ENCODE data around the gene PPFIBP1. TPM values are rescaled to one million over a fixed set of nuclear protein-coding genes. Genes with fewer than 3 reads are reported as not detected.
"Not testable (repeated sequence)": the region's sequence is repeated elsewhere in the genome, so short reads cannot be mapped to it uniquely, and the experiment has no call there.

The PPFIBP1 gene
- total RNA-seq, 2 experiments from 2014 or later: 7.3 to 9.7 TPM

DNA sequence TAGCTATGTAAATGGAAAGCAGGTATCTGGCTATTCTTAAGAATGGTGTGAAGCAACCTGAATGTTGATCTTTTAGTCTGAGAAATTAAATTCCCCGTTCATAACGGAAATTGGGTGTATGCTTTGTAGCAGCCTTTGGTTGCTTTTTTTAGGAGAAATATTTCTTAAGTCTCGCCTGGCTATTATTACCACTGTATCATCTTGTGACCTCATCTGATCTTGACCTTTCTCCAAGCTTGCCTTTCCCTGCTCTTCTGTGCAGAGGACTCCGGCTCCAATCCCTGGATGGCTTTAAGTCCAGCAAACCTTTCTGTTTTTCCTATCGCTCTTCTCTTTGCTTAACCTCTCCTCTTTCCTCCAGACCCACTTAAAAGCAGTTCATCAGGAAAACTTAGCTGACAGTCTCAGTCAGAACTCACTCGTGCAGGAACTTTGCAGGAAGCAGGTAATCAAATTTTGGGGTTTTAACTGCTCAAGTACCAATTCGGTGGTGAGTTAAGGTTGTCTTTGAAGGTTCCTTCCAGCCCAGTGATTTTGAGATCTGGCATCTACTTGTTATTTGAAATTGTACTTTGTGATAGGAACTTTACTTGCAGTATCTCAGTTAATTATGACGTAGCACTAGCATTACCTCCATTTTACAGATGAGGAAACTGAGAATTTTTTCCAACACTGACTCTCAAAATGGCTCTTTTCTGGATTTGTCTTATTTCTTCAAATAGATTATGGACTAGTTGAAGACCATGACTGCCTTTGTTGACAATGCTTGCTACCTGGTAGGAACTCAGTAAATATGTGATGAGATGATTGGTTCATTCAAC lies 14.1 kb downstream of the PPFIBP1 start:
- Mint-ChIP-seq H3K4me3 (no peak overlapping the region), H3K9me3 (no peaks in the 10 kb centered on the region), H3K36me3 (ENCODE audit: low read depth) (no peaks in the 10 kb centered on the region), H3K27me3 (peaks cover 13% of the 10 kb centered on the region), H3K4me1 (peaks cover 16% of the 10 kb centered on the region), H3K27ac (no peak overlapping the region)
- DNase-seq: no peak
- CTCF ChIA-PET: no interaction called here
- POLR2A ChIA-PET: no interaction called here

DNA sequence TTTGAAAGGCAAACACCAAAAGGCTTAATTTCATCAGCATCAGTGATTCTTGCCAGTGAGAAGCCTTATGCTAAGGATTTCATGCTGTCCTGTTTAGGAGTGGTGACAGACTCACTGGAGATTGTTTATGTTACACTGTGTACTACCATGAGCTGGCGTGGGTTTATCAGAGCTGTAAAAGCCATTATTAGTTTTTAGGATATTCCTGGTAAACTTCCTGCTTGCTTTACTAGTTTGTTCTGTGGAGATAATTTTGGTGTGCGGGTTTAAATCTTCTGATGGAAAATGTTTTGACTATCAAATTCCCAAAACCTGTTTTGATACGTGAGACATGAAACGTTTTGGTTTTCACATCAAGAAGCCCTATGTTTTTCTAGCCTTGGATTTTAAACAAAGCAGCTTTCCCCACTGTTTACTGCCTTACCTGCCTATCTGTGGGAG lies 15.2 kb downstream of the PPFIBP1 start:
- Mint-ChIP-seq H3K4me3 (no peak overlapping the region), H3K36me3 (ENCODE audit: low read depth) (no peaks in the 10 kb centered on the region), H3K27ac (no peak overlapping the region), H3K27me3 (peaks cover 12% of the 10 kb centered on the region), H3K9me3 (peaks cover under 1% of the 10 kb centered on the region), H3K4me1 (peaks cover 7% of the 10 kb centered on the region)
- POLR2A ChIA-PET: no interaction called here
- CTCF ChIA-PET: no interaction called here
- DNase-seq: no peak

DNA sequence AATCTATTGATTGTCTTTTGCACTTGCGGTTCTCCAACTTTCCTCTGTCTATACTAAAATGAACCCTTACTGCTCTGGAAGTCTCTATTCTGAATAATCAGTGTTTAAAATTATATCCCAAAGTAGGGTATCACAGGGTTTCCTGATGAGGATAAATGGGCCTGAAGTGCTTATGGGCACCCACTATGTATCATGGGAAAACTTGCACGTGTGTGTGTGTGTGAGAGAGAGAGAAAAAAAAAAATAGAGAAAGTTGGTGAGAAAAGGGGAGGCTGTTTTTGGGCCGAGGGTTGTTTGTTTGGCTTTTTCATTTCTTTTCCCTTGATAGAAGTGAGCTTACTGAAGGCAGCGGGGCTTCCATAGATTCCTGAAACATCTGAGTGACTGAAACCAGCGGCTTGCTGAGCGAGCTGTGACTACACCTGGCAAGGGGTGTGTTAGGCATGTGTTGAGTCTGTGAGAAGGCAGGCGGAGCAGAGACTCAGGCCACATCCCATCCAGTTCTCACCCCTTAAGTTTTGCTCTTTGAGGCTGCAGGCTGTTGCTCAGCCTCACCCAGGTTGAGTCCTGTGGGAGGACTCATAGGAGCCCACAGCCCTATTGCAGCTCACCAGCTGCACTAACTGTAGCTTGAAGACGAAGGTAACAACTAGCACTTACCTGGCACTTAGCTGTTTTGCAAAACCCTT lies 17.2 kb downstream of the PPFIBP1 start:
- peaks cover 3% of the 10 kb centered on the region for H3K36me3 Mint-ChIP-seq (ENCODE audit: low read depth)
- DNase-seq: no peak
- peaks cover 2% of the 10 kb centered on the region for H3K4me1 Mint-ChIP-seq
- CTCF ChIA-PET: no interaction called here
- H3K27ac Mint-ChIP-seq: no peak overlapping the region
- peaks cover 15% of the 10 kb centered on the region for H3K27me3 Mint-ChIP-seq
- POLR2A ChIA-PET: no interaction called here
- no peak overlapping the region for H3K4me3 Mint-ChIP-seq
- H3K9me3 Mint-ChIP-seq: peaks cover 4% of the 10 kb centered on the region

DNA sequence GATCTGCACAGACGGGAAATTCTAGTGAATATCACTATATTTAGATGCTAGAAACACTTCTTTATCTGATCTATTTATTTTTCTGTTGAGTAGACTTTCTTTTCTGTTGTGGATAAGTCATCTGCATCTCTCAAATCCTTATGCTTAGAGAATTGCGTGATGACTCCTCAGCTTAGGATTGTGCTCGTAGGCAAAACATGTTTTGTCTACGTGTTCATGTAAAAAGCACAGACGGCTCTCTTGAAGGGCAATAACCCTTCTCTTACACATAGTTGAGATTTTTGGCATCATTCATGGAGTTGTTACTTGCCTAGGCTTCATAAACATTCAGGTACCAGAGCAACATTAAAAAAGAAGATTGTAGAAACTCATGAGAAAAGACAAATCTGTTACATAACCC lies 18.6 kb downstream of the PPFIBP1 start:
- Mint-ChIP-seq H3K9me3 (peaks cover 4% of the 10 kb centered on the region), H3K4me3 (no peak overlapping the region), H3K36me3 (ENCODE audit: low read depth) (peaks cover 3% of the 10 kb centered on the region), H3K4me1 (peaks cover 2% of the 10 kb centered on the region), H3K27ac (no peak overlapping the region), H3K27me3 (peaks cover 15% of the 10 kb centered on the region)
- ChIA-PET CTCF (no interaction called here), POLR2A (no interaction called here)
- no peak for DNase-seq

DNA sequence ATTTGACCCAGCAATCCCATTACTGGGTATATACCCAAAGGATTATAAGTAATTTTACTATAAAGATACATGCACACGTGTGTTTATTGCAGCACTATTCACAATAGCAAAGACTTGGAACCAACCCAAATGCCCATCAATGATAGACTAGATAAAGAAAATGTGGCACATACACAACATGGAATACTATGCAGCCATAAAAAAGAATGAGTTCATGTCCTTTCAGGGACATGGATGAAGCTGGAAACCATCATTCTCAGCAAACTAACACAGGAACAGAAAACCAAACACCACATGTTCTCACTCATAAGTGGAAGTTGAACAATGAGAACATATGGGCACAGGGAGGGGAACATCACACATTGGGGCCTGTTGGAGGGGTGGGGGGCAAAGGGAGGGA lies 20.9 kb downstream of the PPFIBP1 start:
- DNase-seq; H3K36me3 Mint-ChIP-seq (ENCODE audit: low read depth); H3K9me3 Mint-ChIP-seq; CTCF ChIA-PET; H3K4me1 Mint-ChIP-seq; H3K4me3 Mint-ChIP-seq; POLR2A ChIA-PET; H3K27ac Mint-ChIP-seq: not testable (repeated sequence)
- peaks cover 18% of the 10 kb centered on the region for H3K27me3 Mint-ChIP-seq

DNA sequence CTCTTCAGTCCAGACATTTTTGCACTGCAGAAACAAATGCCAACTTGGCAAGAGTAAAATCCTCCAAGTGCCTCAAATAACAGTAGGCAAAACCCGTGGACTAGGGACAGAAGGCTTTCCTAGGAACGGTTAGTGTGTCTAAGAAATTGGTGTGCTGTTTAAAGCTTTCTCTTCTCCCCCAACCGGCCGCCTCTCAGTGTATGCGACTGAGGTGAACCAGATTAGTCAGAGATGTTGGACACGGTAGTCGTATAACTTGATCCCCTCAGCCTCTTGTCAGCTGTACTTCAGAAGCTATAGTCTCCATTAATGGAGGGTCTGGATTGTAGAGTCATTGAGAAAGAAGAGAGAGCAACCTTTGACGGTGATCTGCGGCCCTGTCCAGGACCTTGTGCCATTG lies 21.7 kb downstream of the PPFIBP1 start:
- POLR2A ChIA-PET: no interaction called here
- CTCF ChIA-PET: no interaction called here
- peaks cover 3% of the 10 kb centered on the region for H3K36me3 Mint-ChIP-seq (ENCODE audit: low read depth)

DNA sequence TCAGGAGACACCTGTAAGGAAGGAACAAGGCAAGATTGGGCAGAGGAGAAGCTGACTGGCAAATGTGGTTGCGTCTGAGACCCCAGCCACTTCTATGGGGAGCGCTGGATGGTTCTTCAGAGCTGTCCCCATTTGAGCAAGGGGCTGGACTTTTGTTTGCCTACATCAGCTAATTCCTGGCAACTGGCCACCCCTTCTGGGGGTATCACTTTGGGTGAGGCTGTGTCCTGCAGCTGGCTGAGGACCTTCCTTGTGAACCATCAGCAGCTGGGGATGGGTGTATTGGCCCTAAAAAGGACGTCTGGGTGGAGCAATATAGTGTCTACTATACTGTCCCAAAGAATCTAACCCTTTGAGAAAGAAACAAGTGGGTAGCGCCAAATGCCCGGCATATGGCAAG lies 23.6 kb downstream of the PPFIBP1 start:
- H3K4me1 Mint-ChIP-seq: peaks cover 2% of the 10 kb centered on the region
- peaks cover 15% of the 10 kb centered on the region for H3K27me3 Mint-ChIP-seq
- no peak overlapping the region for H3K4me3 Mint-ChIP-seq
- no peak for DNase-seq
- peaks cover 3% of the 10 kb centered on the region for H3K36me3 Mint-ChIP-seq (ENCODE audit: low read depth)
- ChIA-PET POLR2A (no interaction called here), CTCF (interaction anchor here (1.1 kb wide), 1 partner anchor 11 kb away, joined by 3 read pairs; no protein-coding TSS in a partner anchor)
- H3K9me3 Mint-ChIP-seq: peaks cover 4% of the 10 kb centered on the region
- no peak overlapping the region for H3K27ac Mint-ChIP-seq

More for the DNA sequence above, 21.7 kb downstream of the PPFIBP1 start:
- DNase-seq: no peak
- peaks cover 18% of the 10 kb centered on the region for H3K27me3 Mint-ChIP-seq
- no peak overlapping the region for H3K27ac Mint-ChIP-seq
- H3K4me3 Mint-ChIP-seq: no peak overlapping the region
- H3K4me1 Mint-ChIP-seq: peaks cover 2% of the 10 kb centered on the region
- peaks cover 4% of the 10 kb centered on the region for H3K9me3 Mint-ChIP-seq

DNA sequence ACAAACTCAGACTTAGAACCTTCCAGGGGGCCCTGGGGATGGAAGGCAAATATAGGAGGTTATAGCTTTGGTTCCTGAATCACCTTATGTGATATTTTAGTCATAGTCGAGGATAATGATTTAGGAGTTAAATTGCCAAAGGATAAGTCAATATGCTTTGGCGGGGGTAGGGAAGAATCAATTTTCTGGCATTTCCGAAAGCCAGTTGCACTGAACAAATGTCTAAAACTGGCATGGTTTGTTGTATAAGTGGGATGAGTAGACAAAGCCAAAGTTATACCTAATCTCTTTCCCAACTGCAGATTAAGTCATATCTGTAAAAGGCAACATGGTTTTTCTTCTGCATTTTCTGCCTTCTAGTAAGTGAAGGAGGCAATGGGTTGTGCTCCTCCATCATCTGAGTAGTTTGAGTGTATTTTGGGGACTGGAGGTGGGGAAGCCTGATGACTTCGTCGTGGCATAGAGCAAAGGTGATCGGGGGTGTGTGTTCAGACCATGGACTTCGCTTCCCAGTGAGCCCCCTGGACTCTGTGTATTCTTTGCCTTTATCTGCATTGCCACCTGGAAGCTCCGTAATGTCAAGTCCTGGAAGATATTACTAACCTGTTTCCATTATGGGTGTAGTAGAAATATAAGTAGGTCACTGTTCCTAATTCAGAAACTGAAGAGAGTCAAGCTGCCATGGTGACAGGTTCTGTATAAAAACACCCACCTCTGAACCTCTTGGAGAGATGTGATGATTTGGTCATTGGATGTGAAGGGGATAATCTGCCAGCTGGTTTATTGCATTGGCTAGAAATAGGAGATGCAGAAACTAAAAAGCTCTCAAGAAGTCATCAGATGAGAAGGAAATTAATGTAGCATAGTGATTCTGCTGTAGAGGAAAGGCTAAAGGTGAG lies 24.5 kb downstream of the PPFIBP1 start:
- Mint-ChIP-seq H3K27me3 (peaks cover 14% of the 10 kb centered on the region), H3K27ac (no peak overlapping the region), H3K36me3 (ENCODE audit: low read depth) (peaks cover 3% of the 10 kb centered on the region), H3K9me3 (peaks cover 4% of the 10 kb centered on the region), H3K4me3 (no peak overlapping the region), H3K4me1 (peaks cover 2% of the 10 kb centered on the region)
- ChIA-PET POLR2A (no interaction called here), CTCF (no interaction called here)
- no peak for DNase-seq

DNA sequence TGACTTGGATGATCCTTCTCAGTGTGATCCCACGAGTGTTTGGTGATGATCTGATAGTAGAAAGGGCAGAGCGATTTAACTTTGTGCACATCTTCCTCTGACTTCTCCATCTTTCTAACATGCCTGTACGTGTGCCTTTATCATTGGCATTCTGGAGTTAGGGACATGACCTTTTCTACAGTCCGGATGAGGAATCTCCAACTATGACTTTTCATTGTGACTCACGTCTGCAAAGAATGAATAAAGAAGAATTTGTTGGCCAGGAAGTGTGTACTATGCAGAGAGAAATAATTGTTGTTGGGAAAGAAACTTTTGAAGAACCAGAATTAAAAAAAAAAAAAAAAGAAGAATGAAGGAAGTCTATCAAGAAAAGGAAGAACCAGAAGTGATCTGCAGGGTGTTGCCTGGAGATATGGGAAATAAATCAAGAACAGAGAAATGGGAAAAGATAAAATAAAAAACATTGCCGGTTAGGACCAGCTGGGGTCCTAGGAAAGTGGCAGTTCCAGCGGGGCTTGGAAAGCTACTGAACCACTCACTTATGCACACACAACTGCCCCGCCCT lies 25.3 kb downstream of the PPFIBP1 start:
- POLR2A ChIA-PET: no interaction called here
- peaks cover 2% of the 10 kb centered on the region for H3K4me1 Mint-ChIP-seq
- H3K27me3 Mint-ChIP-seq: peaks cover 11% of the 10 kb centered on the region
- H3K36me3 Mint-ChIP-seq (ENCODE audit: low read depth): peaks cover 3% of the 10 kb centered on the region
- no peak for DNase-seq
- H3K4me3 Mint-ChIP-seq: no peak overlapping the region
- CTCF ChIA-PET: no interaction called here
- H3K9me3 Mint-ChIP-seq: peaks cover 3% of the 10 kb centered on the region
- H3K27ac Mint-ChIP-seq: no peak overlapping the region

DNA sequence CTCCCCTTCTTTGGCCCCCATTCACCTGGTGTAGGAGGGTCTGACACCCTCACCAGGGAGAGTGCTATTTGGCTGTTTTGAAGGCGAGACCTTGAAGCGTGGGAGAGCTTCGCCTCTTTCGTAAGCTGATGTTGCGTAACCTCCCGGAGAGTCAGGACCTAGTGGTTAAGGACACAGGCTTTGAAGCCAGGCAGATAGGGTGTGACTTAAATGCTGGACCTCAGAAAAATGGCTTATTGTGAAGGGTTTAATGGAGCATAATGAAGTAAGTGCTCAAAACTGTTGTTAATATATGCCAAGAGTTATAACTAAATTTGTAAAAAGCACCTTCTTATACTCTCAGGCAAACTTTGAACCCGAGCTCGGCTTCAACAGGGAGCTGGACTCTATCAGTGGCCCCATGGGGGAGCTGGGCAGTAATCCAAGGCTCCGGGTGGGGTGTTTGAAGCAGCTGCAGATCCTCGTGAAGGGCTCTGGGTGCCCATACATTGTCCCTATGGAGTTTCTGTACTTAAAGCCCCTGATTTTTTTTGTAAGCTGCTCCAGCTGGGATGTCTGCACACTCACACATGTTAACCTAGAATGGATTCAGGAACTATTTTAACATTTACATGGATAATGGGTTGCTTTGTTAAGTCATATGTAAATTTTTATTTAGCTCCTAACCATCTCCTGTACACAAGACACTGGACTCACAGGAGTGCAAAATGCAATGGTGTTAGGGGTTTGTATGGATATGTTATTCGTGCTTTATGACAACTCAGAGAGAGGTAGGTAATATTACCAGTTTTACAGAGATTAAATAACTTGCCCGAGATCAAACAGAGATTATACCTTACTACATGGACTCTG lies 26.0 kb downstream of the PPFIBP1 start:
- H3K9me3 Mint-ChIP-seq: no peaks in the 10 kb centered on the region
- peaks cover 13% of the 10 kb centered on the region for H3K27me3 Mint-ChIP-seq
- H3K27ac Mint-ChIP-seq: no peak overlapping the region
- H3K36me3 Mint-ChIP-seq (ENCODE audit: low read depth): no peaks in the 10 kb centered on the region
- POLR2A ChIA-PET: no interaction called here
- H3K4me3 Mint-ChIP-seq: no peak overlapping the region
- CTCF ChIA-PET: no interaction called here
- H3K4me1 Mint-ChIP-seq: no peaks in the 10 kb centered on the region
- no peak for DNase-seq

DNA sequence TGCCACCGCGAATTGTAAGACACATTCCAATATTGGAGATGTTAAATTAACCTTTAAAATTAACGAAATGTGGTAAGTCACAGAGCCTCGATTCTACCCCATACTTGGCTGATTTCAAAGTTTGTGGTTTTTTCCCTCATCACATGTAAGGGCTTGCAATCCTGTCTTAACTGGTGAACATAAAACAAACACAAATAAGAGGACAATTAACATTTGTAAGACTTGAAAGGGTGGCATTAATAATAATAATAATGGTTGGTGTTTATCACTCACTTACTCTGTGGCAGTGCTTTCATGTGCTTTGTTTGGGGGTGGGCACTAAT lies 26.6 kb downstream of the PPFIBP1 start:
- ChIA-PET POLR2A (no interaction called here), CTCF (no interaction called here)
- Mint-ChIP-seq H3K27me3 (peaks cover 17% of the 10 kb centered on the region), H3K4me1 (peaks cover 5% of the 10 kb centered on the region), H3K9me3 (no peaks in the 10 kb centered on the region), H3K27ac (no peak overlapping the region), H3K4me3 (no peak overlapping the region), H3K36me3 (ENCODE audit: low read depth) (no peaks in the 10 kb centered on the region)
- no peak for DNase-seq

DNA sequence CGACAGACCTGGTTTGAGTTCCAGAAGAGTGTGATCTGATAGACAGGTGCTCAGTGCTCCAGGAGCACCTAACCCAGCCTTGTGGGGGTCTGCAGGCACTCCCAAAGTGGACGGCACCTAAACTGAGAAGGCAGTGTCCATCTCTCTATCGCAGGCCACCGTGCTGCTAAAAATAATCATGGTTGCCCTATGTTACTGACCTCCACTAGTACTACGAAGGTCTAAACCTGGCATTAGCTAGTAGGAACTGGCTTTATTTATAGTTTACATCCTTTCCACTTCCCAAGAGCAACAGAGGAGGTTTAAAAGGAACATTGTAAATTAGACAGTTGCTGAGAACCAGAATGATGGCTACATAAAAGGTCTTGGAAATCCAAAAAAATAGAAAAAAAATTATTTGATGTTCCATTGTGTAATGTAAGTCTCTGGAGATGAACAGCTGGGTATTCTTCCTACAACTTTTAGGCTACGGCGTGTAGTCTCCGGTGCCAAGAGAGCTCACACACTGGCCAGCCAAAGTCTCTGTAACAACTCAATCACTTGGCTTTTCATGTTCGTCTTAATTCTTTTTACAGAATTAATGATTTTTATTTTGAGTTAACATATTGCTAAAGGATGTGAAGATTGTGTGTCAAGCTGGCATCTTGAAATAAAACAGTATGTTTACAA lies 27.3 kb downstream of the PPFIBP1 start:
- H3K4me3 Mint-ChIP-seq: no peak overlapping the region
- ChIA-PET POLR2A (no interaction called here), CTCF (no interaction called here)
- H3K4me1 Mint-ChIP-seq: peaks cover 10% of the 10 kb centered on the region
- no peak overlapping the region for H3K27ac Mint-ChIP-seq
- no peaks in the 10 kb centered on the region for H3K36me3 Mint-ChIP-seq (ENCODE audit: low read depth)
- no peak for DNase-seq
- peaks cover 17% of the 10 kb centered on the region for H3K27me3 Mint-ChIP-seq
- no peaks in the 10 kb centered on the region for H3K9me3 Mint-ChIP-seq
